ENCODE data around the gene PTPRD. TPM values are rescaled to one million over a fixed set of nuclear protein-coding genes. Genes with fewer than 3 reads are reported as not detected.

The PTPRD gene
- total and polyA plus RNA-seq, 2 experiments from 2014 or later = 11.5 to 58.0 TPM

DNA sequence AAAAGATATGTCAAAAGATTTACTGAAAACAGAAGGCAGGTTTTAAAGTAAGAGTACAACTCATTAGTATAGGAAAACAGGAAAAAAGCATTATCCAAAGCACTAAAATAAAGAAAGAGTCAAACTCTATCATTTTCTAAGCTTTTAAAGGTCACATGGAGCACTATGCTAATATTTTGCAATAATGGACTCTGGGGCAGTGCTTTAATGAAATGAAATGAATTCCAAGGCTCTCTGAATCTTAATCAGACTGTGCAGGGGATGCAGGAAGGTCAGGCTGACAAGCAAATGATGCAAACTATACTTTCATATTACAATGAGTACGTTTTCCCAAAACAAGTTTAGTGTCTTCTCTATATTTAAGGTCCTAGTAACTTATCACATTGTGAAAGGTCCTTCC lies 1831.3 kb downstream of the PTPRD start:
- H3K27me3 ChIP-seq (ENCODE audit: insufficient read depth) = no peaks in the 10 kb centered on the region
- Mint-ChIP-seq H3K4me3 (no peak overlapping the region), H3K27me3 (ENCODE audit: insufficient read depth, low read depth, poor library complexity) (peaks cover 2% of the 10 kb centered on the region), H3K4me1 (peaks cover 39% of the 10 kb centered on the region), H3K36me3 (ENCODE audit: low read depth) (no peaks in the 10 kb centered on the region), H3K27ac (no peak overlapping the region), H3K9me3 (no peaks in the 10 kb centered on the region)
- H3K9me2 ChIP-seq (ENCODE audit: insufficient read depth) = no peaks in the 10 kb centered on the region
- no peak overlapping the region for H2AFZ ChIP-seq
- no peak for ATAC-seq
- no peak overlapping the region for H3K4me2 ChIP-seq
- no peaks in the 10 kb centered on the region for H3K36me3 ChIP-seq (ENCODE audit: insufficient read depth)
- H3K27ac ChIP-seq (ENCODE audit: low read depth) = no peak overlapping the region
- no peaks in the 10 kb centered on the region for H4K20me1 ChIP-seq (replicated peaks; ENCODE audit: insufficient read depth)
- H3F3A ChIP-seq (replicated peaks; ENCODE audit: low read depth) = no peaks in the 10 kb centered on the region
- H3K4me3 ChIP-seq = no peak overlapping the region
- H3K4me1 ChIP-seq (ENCODE audit: insufficient read depth) = peaks cover 13% of the 10 kb centered on the region; the same call in 1 of the 2 replicates
- TF ChIP-seq EZH2 (IDR thresholded peaks at IDR 0.05; ENCODE audit: low read depth, unreplicated experiment) (no peak), EZH2phosphoT487 (IDR thresholded peaks at IDR 0.05; ENCODE audit: unreplicated experiment) (no peak), ZNF114 (CRISPR knock-in tag; IDR thresholded peaks at IDR 0.05) (no peak), JUNB (IDR thresholded peaks at IDR 0.05; ENCODE audit: unreplicated experiment) (no peak), POLR2AphosphoS5 (IDR thresholded peaks at IDR 0.05; ENCODE audit: low read depth) (no peak), CREB1 (CRISPR knock-in tag; IDR thresholded peaks at IDR 0.05; ENCODE audit: low read depth) (no peak), STAT1 (IDR thresholded peaks at IDR 0.05; ENCODE audit: unreplicated experiment) (no peak), CTCF (conservative IDR thresholded peaks at IDR 0.05; ENCODE audit: low read depth in 2 of 2) (no peak), ETS1 (IDR thresholded peaks at IDR 0.05) (no peak), REST (IDR thresholded peaks at IDR 0.05; ENCODE audit: unreplicated experiment) (no peak)
- no peak for DNase-seq (ENCODE audit: low spot score)
- 0 out of 2 replicates have a peak, but pooled peaks cover 3% of the 10 kb centered on the region for H3K79me2 ChIP-seq (replicated peaks; ENCODE audit: insufficient read depth)
